Measurements from ENCODE around the gene USP24.

DNA sequence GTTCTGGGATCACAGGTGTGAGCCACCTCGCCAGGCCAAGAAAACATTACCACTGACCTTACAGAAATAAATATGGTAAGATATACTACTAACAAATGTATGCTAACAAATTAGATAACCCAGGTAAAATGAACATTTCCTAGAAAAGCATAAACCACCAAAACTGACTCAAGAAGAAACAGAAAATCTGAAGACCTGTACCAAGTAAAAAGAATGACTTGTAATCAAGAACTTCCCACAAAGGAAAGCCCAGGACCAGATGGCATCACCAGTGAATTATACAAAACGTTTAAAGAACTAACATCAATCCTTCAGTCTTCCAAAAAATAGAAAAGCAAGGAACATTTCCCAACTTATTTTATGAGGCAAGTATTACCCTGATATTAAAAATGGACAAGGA, 29.3 kb downstream of the USP24 start:
- TF ChIP-seq CTCF (conservative IDR thresholded peaks at IDR 0.05; ENCODE audit: low read length) = no peak
- no peak for TF ChIP-seq EZH2phosphoT487 (IDR thresholded peaks at IDR 0.05; ENCODE audit: borderline replicate concordance)
